CD4-positive, alpha-beta T cell treated with Interleukin-1 beta for 1 hour (primary cell): ENCODE data around the gene TEX48.

Experiments
- DNase-seq, 2 donors: peaks; one replicate each; pipeline ENCODE4 v3.0.0-alpha.2; 2020 to 2022

The TEX48 gene

DNA sequence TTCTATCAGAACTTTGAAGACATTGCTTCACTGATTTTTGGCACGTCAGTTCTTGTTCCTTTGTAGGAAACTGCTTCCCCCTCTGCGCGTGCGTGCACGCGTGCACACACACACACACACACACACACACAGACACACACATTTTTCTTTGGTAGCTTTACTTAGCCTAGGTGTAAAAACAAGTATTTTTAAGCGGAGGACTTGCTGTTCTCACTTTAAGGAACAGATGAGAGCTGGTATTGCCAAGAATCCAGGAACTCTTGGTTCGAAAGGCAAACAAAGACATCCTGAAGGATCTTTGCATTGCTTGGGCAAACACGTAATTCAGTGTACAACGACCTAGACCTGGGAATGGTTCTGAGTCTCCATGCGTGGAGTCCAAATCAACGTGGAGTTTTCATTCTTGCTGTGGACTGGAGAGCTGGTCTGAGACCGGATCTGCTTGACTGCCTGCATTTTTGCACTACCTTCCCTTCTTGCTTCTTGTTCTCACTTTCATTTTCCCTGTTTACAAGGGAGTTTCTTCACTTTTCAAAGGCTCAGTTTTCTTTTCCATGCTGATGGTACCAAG, 62.7 kb downstream of the TEX48 start:
- peak; percentile 17 to 56 for DNase-seq

DNA sequence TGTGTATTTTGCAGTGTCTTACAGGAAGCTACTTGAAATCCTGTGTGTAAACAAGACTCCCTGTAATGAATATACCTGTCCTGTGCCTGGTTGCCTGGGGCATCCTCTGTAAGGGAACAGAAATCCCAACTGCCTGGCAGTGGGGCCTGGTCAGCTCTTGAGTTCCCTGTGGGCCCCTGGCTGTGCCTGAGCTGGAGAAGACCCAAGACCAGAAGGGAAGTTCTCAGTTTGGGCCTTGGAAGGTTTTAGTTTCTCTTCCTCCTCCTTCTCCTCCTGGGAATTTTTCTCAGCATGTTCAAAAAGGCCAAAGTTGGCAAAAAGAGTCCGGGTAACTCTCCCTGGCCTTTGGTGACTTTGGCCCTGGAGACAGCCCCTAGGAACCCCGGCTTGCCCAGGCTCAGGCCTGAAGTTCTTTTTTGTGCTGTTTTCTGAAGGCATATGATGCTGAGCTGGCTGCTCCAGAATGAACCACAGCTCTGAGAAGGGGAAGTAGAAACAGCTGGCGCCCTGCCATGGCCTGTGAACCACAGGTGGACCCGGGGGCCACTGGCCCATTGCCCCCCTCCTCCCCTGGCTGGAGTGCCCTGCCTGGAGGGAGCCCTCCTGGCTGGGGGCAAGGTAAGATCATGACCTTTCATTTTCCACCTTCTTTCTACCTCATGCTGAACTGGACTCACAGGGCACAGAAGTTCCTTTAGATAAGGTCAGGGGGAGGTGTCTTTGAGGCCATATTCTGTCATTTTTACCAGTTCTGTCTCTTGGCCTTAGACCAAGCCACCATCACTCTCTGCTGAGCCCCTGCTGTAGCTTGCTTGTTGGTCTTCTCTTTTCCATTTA, 65.1 kb downstream of the TEX48 start:
- DNase-seq: peak; percentile 7 to 69
